Neutrophil (primary cell): ENCODE results near the gene NCAPG2.

ENCODE experiments used
- H3K27ac ChIP-seq: fragments of 200-600 bp; sonication (generic); 2 replicates; pipeline ENCODE4 v1.5.1; 2016; ENCODE audit warnings: mild to moderate bottlenecking, moderate library complexity
- H3K27me3 ChIP-seq: fragments of 200-600 bp; sonication (generic); 2 replicates; pipeline ENCODE4 v1.6.0; 2016; ENCODE audit warnings: mild to moderate bottlenecking
- H3K36me3 ChIP-seq: fragments of 200-600 bp; sonication (generic); 2 replicates; pipeline ENCODE4 v1.5.1; 2017
- H3K4me1 ChIP-seq, 2 experiments: fragments of 200-600 bp in 1 of 2; sonication (generic) in 1 of 2; 1 replicate in 1 of 2; 2 replicates in 1 of 2; pipeline versions ENCODE4 v1.5.1 to v1.6.1; 2013 to 2016; ENCODE audit warnings: low read depth in 1 of 2, low read length in 1 of 2, mild to moderate bottlenecking in 1 of 2, moderate library complexity in 1 of 2; ENCODE audit not compliant: control insufficient read depth in 1 of 2, insufficient read depth in 1 of 2
- H3K4me3 ChIP-seq, 2 experiments: fragments of 200-600 bp in 1 of 2; sonication (generic) in 1 of 2; 1 replicate in 1 of 2; 2 replicates in 1 of 2; pipeline ENCODE4 v1.5.1; 2013 to 2016; ENCODE audit warnings: low read depth in 1 of 2, low read length in 1 of 2, mild to moderate bottlenecking in 1 of 2, moderate library complexity in 1 of 2
- H3K9me3 ChIP-seq: fragments of 200-600 bp; sonication (generic); 2 replicates; pipeline ENCODE4 v1.5.1; 2016
- CTCF ChIP-seq: fragments of 200-600 bp; sonication (generic); IDR thresholded peaks from 2 replicates; pipeline ENCODE4 v1.5.1; 2016; ENCODE audit warnings: antibody characterized with exemption

NCAPG2 gene

GRCh38 chr7:158620839-158621441, 83.7 kb downstream of the NCAPG2 start:
- Histone ChIP-seq H3K4me3 (no peak overlapping the region), H3K36me3 (no peaks in the 10 kb centered on the region), H3K9me3 (no peaks in the 10 kb centered on the region), H3K4me1 (no peaks in the 10 kb centered on the region), H3K27ac (no peak overlapping the region), H3K27me3 (no peaks in the 10 kb centered on the region)
- no peak for TF ChIP-seq CTCF

GRCh38 chr7:158620418-158620817, 84.2 kb downstream of the NCAPG2 start:
- Histone ChIP-seq H3K27me3 (no peaks in the 10 kb centered on the region), H3K36me3 (no peaks in the 10 kb centered on the region), H3K4me1 (no peaks in the 10 kb centered on the region), H3K4me3 (no peak overlapping the region), H3K27ac (no peak overlapping the region), H3K9me3 (no peaks in the 10 kb centered on the region)
- no peak for TF ChIP-seq CTCF

- Histone ChIP-seq H3K27me3 (no peaks in the 10 kb centered on the region), H3K4me3 (no peak overlapping the region), H3K36me3 (no peaks in the 10 kb centered on the region), H3K4me1 (no peaks in the 10 kb centered on the region), H3K9me3 (no peaks in the 10 kb centered on the region), H3K27ac (no peak overlapping the region)
- no peak for TF ChIP-seq CTCF
These were observed 85.9 kb downstream of the NCAPG2 start for GRCh38 chr7:158618745-158619140.

- no peaks in the 10 kb centered on the region for H3K36me3 ChIP-seq
- H3K9me3 ChIP-seq, result no peaks in the 10 kb centered on the region
- TF ChIP-seq CTCF, result no peak
- no peak overlapping the region for H3K27ac ChIP-seq
- no peaks in the 10 kb centered on the region for H3K4me1 ChIP-seq
- H3K4me3 ChIP-seq, result no peak overlapping the region
- no peaks in the 10 kb centered on the region for H3K27me3 ChIP-seq
These were observed 86.9 kb downstream of the NCAPG2 start for GRCh38 chr7:158617737-158618128.

GRCh38 chr7:158616050-158616449, 88.6 kb downstream of the NCAPG2 start:
- no peaks in the 10 kb centered on the region for H3K4me1 ChIP-seq
- no peak overlapping the region for H3K4me3 ChIP-seq
- H3K9me3 ChIP-seq, result no peaks in the 10 kb centered on the region
- no peak for TF ChIP-seq CTCF
- H3K27ac ChIP-seq, result no peak overlapping the region
- peaks cover 5% of the 10 kb centered on the region for H3K36me3 ChIP-seq
- no peaks in the 10 kb centered on the region for H3K27me3 ChIP-seq

- Histone ChIP-seq H3K4me3 (no peak overlapping the region), H3K4me1 (no peaks in the 10 kb centered on the region), H3K27me3 (no peaks in the 10 kb centered on the region), H3K27ac (no peak overlapping the region), H3K9me3 (no peaks in the 10 kb centered on the region), H3K36me3 (peaks cover 8% of the 10 kb centered on the region)
- no peak for TF ChIP-seq CTCF
These were observed 89.9 kb downstream of the NCAPG2 start for GRCh38 chr7:158614700-158615099.
